GM12878 (cell line): ENCODE results near the gene TGFB2.

Experiments
- KDM1A ChIP-seq: fragments of 200-600 bp; sonication (generic); IDR thresholded peaks from 2 replicates; pipeline ENCODE4 v1.6.1; 2016; ENCODE audit warnings: borderline replicate concordance
- POLR2A ChIP-seq: IDR thresholded peaks from 2 replicates; pipeline ENCODE4 v1.6.1; 2011; ENCODE audit warnings: low read depth, mild to moderate bottlenecking, low read length
- POLR2AphosphoS5 ChIP-seq: IDR thresholded peaks from 2 replicates; pipeline ENCODE4 v1.6.1; 2011; ENCODE audit warnings: mild to moderate bottlenecking, low read length, inconsistent platforms
- TF ChIP-seq, protein P1 (sequence below), 3 experiments: IDR thresholded peaks in 2 of 3; conservative IDR thresholded peaks in 1 of 3; 2 replicates each; pipeline ENCODE4 v1.5.1; 2011; ENCODE audit warnings: low read depth in 3 of 3, low read length in 3 of 3, mild to moderate bottlenecking in 3 of 3, control low read depth in 2 of 3, moderate library complexity in 2 of 3, inconsistent platforms in 1 of 3, mixed read lengths in 1 of 3; ENCODE audit not compliant: control insufficient read depth in 2 of 3, insufficient read depth in 1 of 3; ENCODE audit errors: extremely low read depth in 1 of 3

DNA sequence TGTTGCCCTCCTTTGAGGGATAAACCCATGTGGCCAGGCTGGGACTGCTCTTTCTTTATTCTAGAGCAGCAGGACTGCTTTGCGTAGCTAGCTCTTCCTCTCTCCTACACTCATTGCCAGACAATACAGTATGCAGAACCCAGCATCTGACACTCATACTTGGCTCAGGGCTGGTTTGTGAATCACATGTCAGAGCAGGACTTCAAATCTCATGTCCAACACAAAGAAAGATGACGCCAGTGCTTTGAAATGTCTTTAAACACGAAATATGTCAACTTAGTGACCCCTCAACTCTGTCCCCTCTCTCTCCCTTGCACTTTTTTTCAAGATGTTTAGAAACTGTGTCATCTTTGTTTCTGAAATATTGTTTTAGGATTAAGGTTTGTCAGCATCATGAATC lies 135.0 kb downstream of the TGFB2 start:
- TF ChIP-seq, protein P1, sequence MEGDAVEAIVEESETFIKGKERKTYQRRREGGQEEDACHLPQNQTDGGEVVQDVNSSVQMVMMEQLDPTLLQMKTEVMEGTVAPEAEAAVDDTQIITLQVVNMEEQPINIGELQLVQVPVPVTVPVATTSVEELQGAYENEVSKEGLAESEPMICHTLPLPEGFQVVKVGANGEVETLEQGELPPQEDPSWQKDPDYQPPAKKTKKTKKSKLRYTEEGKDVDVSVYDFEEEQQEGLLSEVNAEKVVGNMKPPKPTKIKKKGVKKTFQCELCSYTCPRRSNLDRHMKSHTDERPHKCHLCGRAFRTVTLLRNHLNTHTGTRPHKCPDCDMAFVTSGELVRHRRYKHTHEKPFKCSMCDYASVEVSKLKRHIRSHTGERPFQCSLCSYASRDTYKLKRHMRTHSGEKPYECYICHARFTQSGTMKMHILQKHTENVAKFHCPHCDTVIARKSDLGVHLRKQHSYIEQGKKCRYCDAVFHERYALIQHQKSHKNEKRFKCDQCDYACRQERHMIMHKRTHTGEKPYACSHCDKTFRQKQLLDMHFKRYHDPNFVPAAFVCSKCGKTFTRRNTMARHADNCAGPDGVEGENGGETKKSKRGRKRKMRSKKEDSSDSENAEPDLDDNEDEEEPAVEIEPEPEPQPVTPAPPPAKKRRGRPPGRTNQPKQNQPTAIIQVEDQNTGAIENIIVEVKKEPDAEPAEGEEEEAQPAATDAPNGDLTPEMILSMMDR (IDR thresholded peaks at IDR 0.05 in 2 of 3, conservative IDR thresholded peaks at IDR 0.05 in 1 of 3; ENCODE audit: control insufficient read depth in 2 of 3, extremely low read depth in 1 of 3, insufficient read depth in 1 of 3, low read depth in 3 of 3, low read length in 3 of 3) = no peak
- TF ChIP-seq POLR2AphosphoS5 (no peak), KDM1A (no peak), POLR2A (no peak)
